Mesodermal cell (in vitro differentiated cells): ENCODE data around the gene TNPO3.

ENCODE experiments used
- H3K27ac ChIP-seq: 2 replicates; pipeline ENCODE4 v1.7.0; 2013; ENCODE audit warnings: mild to moderate bottlenecking, low read depth, low read length, moderate library complexity; ENCODE audit not compliant: severe bottlenecking
- H3K36me3 ChIP-seq: 2 replicates; pipeline ENCODE4 v1.7.1; 2013; ENCODE audit warnings: mild to moderate bottlenecking, low read length, moderate library complexity; ENCODE audit not compliant: control insufficient read depth, insufficient read depth
- H3K4me1 ChIP-seq: one replicate; pipeline ENCODE4 v1.7.1; 2013; ENCODE audit warnings: mild to moderate bottlenecking, low read length; ENCODE audit not compliant: insufficient read depth, control insufficient read depth, poor library complexity, severe bottlenecking
- H3K4me3 ChIP-seq: 2 replicates; pipeline ENCODE4 v1.7.0; 2013; ENCODE audit warnings: low read length, control low read depth, mild to moderate bottlenecking; ENCODE audit not compliant: insufficient read depth, poor library complexity, severe bottlenecking; ENCODE audit errors: extremely low read depth
- H3K9me3 ChIP-seq: 2 replicates; pipeline ENCODE4 v1.7.1; 2013; ENCODE audit warnings: mild to moderate bottlenecking, low read length, moderate library complexity; ENCODE audit not compliant: control insufficient read depth
- WGBS, 2 experiments: methylation state at CpG; one replicate each; pipeline ENCODE4 v1.1.5; 2013; ENCODE audit warnings: missing lambda C conversion rate in 2 of 2; ENCODE audit not compliant: insufficient coverage in 2 of 2; 5-methylcytosine and 5-hydroxymethylcytosine counted together

Gene TNPO3

GRCh38 chr7:129089521-129090212, 34.8 kb upstream of the TNPO3 start:
- H3K36me3 ChIP-seq, result no peaks in the 10 kb centered on the region
- 60 to 69% methylated on average over 1 to 2 of the region's 4 CpGs for WGBS, 2 experiments

GRCh38 chr7:129084801-129085551, 30.1 kb upstream of the TNPO3 start:
- H3K4me1 ChIP-seq, result no peaks in the 10 kb centered on the region
- no peaks in the 10 kb centered on the region for H3K36me3 ChIP-seq
- H3K9me3 ChIP-seq, result no peaks in the 10 kb centered on the region
- 85 to 97% methylated on average over 3 to 4 of the region's 11 CpGs for WGBS, 2 experiments
- no peak overlapping the region for H3K27ac ChIP-seq
- H3K4me3 ChIP-seq, result no peak overlapping the region

More at GRCh38 chr7:129089521-129090212, 34.8 kb upstream of the TNPO3 start:
- no peak overlapping the region for H3K4me3 ChIP-seq
- H3K9me3 ChIP-seq, result no peaks in the 10 kb centered on the region
- no peaks in the 10 kb centered on the region for H3K4me1 ChIP-seq
- no peak overlapping the region for H3K27ac ChIP-seq

GRCh38 chr7:129083525-129083924, 28.6 kb upstream of the TNPO3 start:
- WGBS, 2 experiments, result 89 to 91% methylated on average over 4 to 5 of the region's 5 CpGs
- Histone ChIP-seq H3K36me3 (no peaks in the 10 kb centered on the region), H3K9me3 (no peaks in the 10 kb centered on the region), H3K4me3 (no peak overlapping the region), H3K27ac (no peak overlapping the region), H3K4me1 (no peaks in the 10 kb centered on the region)

GRCh38 chr7:129078455-129078854, 23.5 kb upstream of the TNPO3 start:
- H3K4me1 ChIP-seq, result no peaks in the 10 kb centered on the region
- 78 to 100% methylated on average over 1 of the region's 2 CpGs for WGBS, 2 experiments

GRCh38 chr7:129076886-129077285, 22.0 kb upstream of the TNPO3 start:
- WGBS, 2 experiments, result 90 to 96% methylated on average over 2 of the region's 2 CpGs

More at GRCh38 chr7:129078455-129078854, 23.5 kb upstream of the TNPO3 start:
- Histone ChIP-seq H3K27ac (no peak overlapping the region), H3K4me3 (no peak overlapping the region), H3K9me3 (no peaks in the 10 kb centered on the region), H3K36me3 (no peaks in the 10 kb centered on the region)

GRCh38 chr7:129074994-129075393, 20.1 kb upstream of the TNPO3 start:
- Histone ChIP-seq H3K36me3 (no peaks in the 10 kb centered on the region), H3K4me1 (no peaks in the 10 kb centered on the region), H3K27ac (no peak overlapping the region), H3K4me3 (no peak overlapping the region), H3K9me3 (no peaks in the 10 kb centered on the region)
- WGBS, 2 experiments, result 100% methylated on average over 1 of the region's 2 CpGs; no CpG with 5 or more reads in 1 of the 2 experiments

More at GRCh38 chr7:129076886-129077285, 22.0 kb upstream of the TNPO3 start:
- no peaks in the 10 kb centered on the region for H3K4me1 ChIP-seq
- no peak overlapping the region for H3K27ac ChIP-seq
- no peaks in the 10 kb centered on the region for H3K36me3 ChIP-seq
- H3K9me3 ChIP-seq, result no peaks in the 10 kb centered on the region
- H3K4me3 ChIP-seq, result no peak overlapping the region

GRCh38 chr7:129074361-129074871, 19.5 kb upstream of the TNPO3 start:
- Histone ChIP-seq H3K4me3 (no peak overlapping the region), H3K27ac (no peak overlapping the region), H3K9me3 (no peaks in the 10 kb centered on the region), H3K36me3 (no peaks in the 10 kb centered on the region), H3K4me1 (no peaks in the 10 kb centered on the region)
- WGBS, 2 experiments, result no CpG with 5 or more reads among the region's 1 CpG

- no peaks in the 10 kb centered on the region for H3K36me3 ChIP-seq
- H3K4me3 ChIP-seq, result no peak overlapping the region
- H3K27ac ChIP-seq, result no peak overlapping the region
- no peaks in the 10 kb centered on the region for H3K4me1 ChIP-seq
- H3K9me3 ChIP-seq, result no peaks in the 10 kb centered on the region
- 91 to 94% methylated on average over 4 of the region's 4 CpGs for WGBS, 2 experiments
These were observed 18.8 kb upstream of the TNPO3 start for GRCh38 chr7:129073738-129074137.

GRCh38 chr7:129073204-129073603, 18.3 kb upstream of the TNPO3 start:
- no peak overlapping the region for H3K4me3 ChIP-seq
- no peaks in the 10 kb centered on the region for H3K9me3 ChIP-seq
- H3K27ac ChIP-seq, result no peak overlapping the region
- H3K36me3 ChIP-seq, result no peaks in the 10 kb centered on the region
- no CpG with 5 or more reads among the region's 1 CpG for WGBS, 2 experiments
- H3K4me1 ChIP-seq, result no peaks in the 10 kb centered on the region

GRCh38 chr7:129072479-129073011, 17.6 kb upstream of the TNPO3 start:
- Histone ChIP-seq H3K9me3 (no peaks in the 10 kb centered on the region), H3K36me3 (no peaks in the 10 kb centered on the region), H3K4me1 (no peaks in the 10 kb centered on the region), H3K27ac (no peak overlapping the region), H3K4me3 (no peak overlapping the region)
- WGBS, 2 experiments, result 89 to 91% methylated on average over 4 to 7 of the region's 9 CpGs
